ENCODE measurements around the gene C13orf46. TPM values are rescaled to one million over a fixed set of nuclear protein-coding genes. Genes with fewer than 3 reads are reported as not detected.

C13orf46 gene
- total and polyA plus RNA-seq, 10 donors = 0.09 to 4.2 (median 1.2) TPM

DNA sequence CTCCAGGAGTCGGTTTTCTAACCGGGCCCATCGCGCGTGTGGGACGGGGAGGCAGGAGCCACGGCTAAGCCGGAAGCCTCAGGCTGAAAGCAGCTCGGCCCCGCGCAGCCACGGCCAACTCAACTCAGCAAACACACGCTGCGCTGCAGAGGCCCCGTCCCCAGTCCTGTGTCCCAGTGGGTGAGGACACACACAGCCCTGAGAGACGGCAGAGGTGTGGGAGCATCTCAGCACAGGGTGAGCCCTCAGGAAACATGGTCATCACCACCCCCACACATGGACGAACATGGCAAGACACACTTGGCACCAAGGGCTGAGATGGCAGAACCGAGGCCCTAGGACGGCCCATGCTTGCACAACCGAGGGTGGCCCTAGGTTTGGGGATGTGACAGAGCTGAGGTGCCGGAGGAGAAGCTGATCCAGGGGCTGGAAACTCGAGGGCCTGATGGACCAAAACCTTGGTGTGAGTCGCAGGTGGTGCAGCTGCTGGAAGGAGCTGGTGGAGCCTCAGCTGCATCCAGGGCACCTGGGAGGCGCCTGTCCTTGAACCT, 29.0 kb upstream of the C13orf46 start:
- Histone ChIP-seq H3K4me1 (peaks cover 0 to 17% (median 5%) of the 10 kb centered on the region in 6 donors), H3K9me3 (no peaks in the 10 kb centered on the region), H3K36me3 (peaks cover 0 to 79% (median 21%) of the 10 kb centered on the region in 6 donors), H3K27ac (no peak overlapping the region), H3K4me3 (no peak overlapping the region), H3K27me3 (replicated peaks in 1 of 7) (no peaks in the 10 kb centered on the region)
- WGBS, 5 donors = 87 to 95% (median 93%) methylated on average over 21 to 24 of the region's 24 CpGs
- DNase-seq = peak; percentile 65
- intact Hi-C loops (cut with DNase I; ENCODE audit: low total_unique reads) = no loop called here
- TF ChIP-seq POLR2AphosphoS5 (IDR thresholded peaks at IDR 0.05) = peak; percentile 29 to 56 (median 30)
- no peak for TF ChIP-seq POLR2A (IDR thresholded peaks at IDR 0.05)

GRCh38 chr13:114002009-114002544, 28.2 kb upstream of the C13orf46 start:
- Histone ChIP-seq H3K27ac (no peak overlapping the region), H3K4me1 (peaks cover 0 to 25% (median 7%) of the 10 kb centered on the region in 6 donors), H3K9me3 (no peaks in the 10 kb centered on the region), H3K27me3 (replicated peaks in 1 of 7) (no peaks in the 10 kb centered on the region), H3K36me3 (peaks cover 0 to 81% (median 21%) of the 10 kb centered on the region in 6 donors), H3K4me3 (no peak overlapping the region)
- WGBS, 5 donors = 90 to 93% (median 93%) methylated on average over 27 of the region's 27 CpGs
- peak; percentile 70 for DNase-seq
- intact Hi-C loops (cut with DNase I; ENCODE audit: low total_unique reads) = no loop called here
- peak in 1 of 3 donors; percentile 42 for TF ChIP-seq POLR2AphosphoS5 (IDR thresholded peaks at IDR 0.05)
- no peak for TF ChIP-seq POLR2A (IDR thresholded peaks at IDR 0.05)
- TF ChIP-seq, protein P1, sequence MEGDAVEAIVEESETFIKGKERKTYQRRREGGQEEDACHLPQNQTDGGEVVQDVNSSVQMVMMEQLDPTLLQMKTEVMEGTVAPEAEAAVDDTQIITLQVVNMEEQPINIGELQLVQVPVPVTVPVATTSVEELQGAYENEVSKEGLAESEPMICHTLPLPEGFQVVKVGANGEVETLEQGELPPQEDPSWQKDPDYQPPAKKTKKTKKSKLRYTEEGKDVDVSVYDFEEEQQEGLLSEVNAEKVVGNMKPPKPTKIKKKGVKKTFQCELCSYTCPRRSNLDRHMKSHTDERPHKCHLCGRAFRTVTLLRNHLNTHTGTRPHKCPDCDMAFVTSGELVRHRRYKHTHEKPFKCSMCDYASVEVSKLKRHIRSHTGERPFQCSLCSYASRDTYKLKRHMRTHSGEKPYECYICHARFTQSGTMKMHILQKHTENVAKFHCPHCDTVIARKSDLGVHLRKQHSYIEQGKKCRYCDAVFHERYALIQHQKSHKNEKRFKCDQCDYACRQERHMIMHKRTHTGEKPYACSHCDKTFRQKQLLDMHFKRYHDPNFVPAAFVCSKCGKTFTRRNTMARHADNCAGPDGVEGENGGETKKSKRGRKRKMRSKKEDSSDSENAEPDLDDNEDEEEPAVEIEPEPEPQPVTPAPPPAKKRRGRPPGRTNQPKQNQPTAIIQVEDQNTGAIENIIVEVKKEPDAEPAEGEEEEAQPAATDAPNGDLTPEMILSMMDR (IDR thresholded peaks at IDR 0.05 in 8 of 11, conservative IDR thresholded peaks at IDR 0.05 in 3 of 11) = no peak

DNA sequence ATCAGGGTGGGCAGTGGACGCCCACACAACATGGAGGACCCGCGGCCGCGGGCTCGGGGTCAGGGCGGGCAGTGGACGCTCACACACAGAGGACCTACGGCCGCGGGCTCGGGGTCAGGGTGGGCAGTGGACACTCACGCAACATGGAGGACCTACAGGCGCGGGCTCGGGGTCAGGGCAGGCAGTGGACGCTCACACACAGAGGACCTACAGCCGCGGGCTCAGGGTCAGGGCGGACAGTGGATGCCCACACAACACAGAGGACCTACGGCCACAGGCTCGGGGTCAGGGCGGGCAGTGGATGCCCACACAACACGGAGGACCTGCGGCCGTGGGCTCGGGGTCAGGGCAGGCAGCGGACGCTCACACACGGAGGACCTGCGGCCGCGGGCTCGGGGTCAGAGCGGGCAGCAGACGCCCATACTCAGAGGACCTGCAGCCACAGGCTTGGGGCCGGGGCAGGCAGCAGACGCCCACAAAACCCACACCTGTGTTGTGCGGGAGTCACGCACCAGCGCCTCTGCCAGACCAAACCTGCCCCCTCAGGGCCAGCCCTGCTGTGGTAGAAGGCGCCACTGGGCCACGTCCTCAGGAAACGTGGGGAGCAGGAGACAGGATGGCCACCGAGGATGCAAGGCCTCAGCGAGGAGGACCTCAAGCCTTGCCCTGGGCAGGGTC, 27.6 kb upstream of the C13orf46 start:
- peak; percentile 66 for DNase-seq

GRCh38 chr13:114000151-114001040, 26.5 kb upstream of the C13orf46 start:
- peaks cover 0 to 92% (median 30%) of the 10 kb centered on the region in 6 donors for H3K36me3 ChIP-seq
- intact Hi-C loops (cut with DNase I; ENCODE audit: low total_unique reads) = no loop called here
- peak; percentile 39 for DNase-seq
- no peaks in the 10 kb centered on the region for H3K9me3 ChIP-seq
- H3K27me3 ChIP-seq (replicated peaks in 1 of 7) = no peaks in the 10 kb centered on the region
- 92 to 99% (median 96%) methylated on average over 23 to 26 of the region's 26 CpGs for WGBS, 5 donors
- TF ChIP-seq POLR2AphosphoS5 (IDR thresholded peaks at IDR 0.05) (peak in 1 of 3 donors; percentile 60), POLR2A (IDR thresholded peaks at IDR 0.05) (no peak)
- peaks cover 0 to 25% (median 7%) of the 10 kb centered on the region in 6 donors for H3K4me1 ChIP-seq
- no peak overlapping the region for H3K4me3 ChIP-seq
- no peak overlapping the region for H3K27ac ChIP-seq

More for the DNA sequence above, 27.6 kb upstream of the C13orf46 start:
- peak in 2 of 3 donors; percentile 12 to 30 for TF ChIP-seq POLR2AphosphoS5 (IDR thresholded peaks at IDR 0.05)
- TF ChIP-seq, protein P1 (IDR thresholded peaks at IDR 0.05 in 8 of 11, conservative IDR thresholded peaks at IDR 0.05 in 3 of 11) = no peak
- H3K4me1 ChIP-seq = peaks cover 0 to 25% (median 7%) of the 10 kb centered on the region in 6 donors
- H3K4me3 ChIP-seq = no peak overlapping the region
- intact Hi-C loops (cut with DNase I; ENCODE audit: low total_unique reads) = no loop called here
- H3K36me3 ChIP-seq = peaks cover 0 to 87% (median 25%) of the 10 kb centered on the region in 6 donors
- no peak overlapping the region for H3K27ac ChIP-seq
- no peaks in the 10 kb centered on the region for H3K27me3 ChIP-seq (replicated peaks in 1 of 7)
- whole genome bisulfite sequencing, 5 donors = 84 to 93% (median 92%) methylated on average over 41 to 46 of the region's 46 CpGs
- no peaks in the 10 kb centered on the region for H3K9me3 ChIP-seq
